Vagina (tissue), 2 donors: ENCODE results near the gene KCNE5.
"Not testable (repeated sequence)": the region's sequence is repeated elsewhere in the genome, so short reads cannot be mapped to it uniquely, and the experiment has no call there.

ENCODE experiments used
- POLR2A ChIP-seq, 2 donors: fragments of 450-650 bp; IDR thresholded peaks; one replicate each; pipeline ENCODE4 v1.6.1; 2017; ENCODE audit warnings: antibody characterized with exemption in 2 of 2, mild to moderate bottlenecking in 2 of 2, moderate library complexity in 2 of 2
- TF ChIP-seq, protein P1 (sequence below), 3 experiments: fragments of 450-650 bp in 2 of 3; fragments of 200-600 bp in 1 of 3; sonication (generic) in 1 of 3; IDR thresholded peaks; one replicate each; pipeline ENCODE4 v1.5.1; 2017 to 2019; ENCODE audit warnings: antibody characterized with exemption in 3 of 3, mild to moderate bottlenecking in 2 of 3, moderate library complexity in 2 of 3

- TF ChIP-seq, protein P1, sequence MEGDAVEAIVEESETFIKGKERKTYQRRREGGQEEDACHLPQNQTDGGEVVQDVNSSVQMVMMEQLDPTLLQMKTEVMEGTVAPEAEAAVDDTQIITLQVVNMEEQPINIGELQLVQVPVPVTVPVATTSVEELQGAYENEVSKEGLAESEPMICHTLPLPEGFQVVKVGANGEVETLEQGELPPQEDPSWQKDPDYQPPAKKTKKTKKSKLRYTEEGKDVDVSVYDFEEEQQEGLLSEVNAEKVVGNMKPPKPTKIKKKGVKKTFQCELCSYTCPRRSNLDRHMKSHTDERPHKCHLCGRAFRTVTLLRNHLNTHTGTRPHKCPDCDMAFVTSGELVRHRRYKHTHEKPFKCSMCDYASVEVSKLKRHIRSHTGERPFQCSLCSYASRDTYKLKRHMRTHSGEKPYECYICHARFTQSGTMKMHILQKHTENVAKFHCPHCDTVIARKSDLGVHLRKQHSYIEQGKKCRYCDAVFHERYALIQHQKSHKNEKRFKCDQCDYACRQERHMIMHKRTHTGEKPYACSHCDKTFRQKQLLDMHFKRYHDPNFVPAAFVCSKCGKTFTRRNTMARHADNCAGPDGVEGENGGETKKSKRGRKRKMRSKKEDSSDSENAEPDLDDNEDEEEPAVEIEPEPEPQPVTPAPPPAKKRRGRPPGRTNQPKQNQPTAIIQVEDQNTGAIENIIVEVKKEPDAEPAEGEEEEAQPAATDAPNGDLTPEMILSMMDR (IDR thresholded peaks at IDR 0.05), result not testable (repeated sequence)
- TF ChIP-seq POLR2A (IDR thresholded peaks at IDR 0.05), result not testable (repeated sequence)
Measured at GRCh38 chrX:109644671-109645070, 19.7 kb upstream of the KCNE5 start.
